ENCODE measurements around the gene USP31. TPM values are rescaled to one million over a fixed set of nuclear protein-coding genes. Genes with fewer than 3 reads are reported as not detected.

The USP31 gene
- total RNA-seq, 5 donors from 2014 or later (not counting 1 experiment from before 2014, with no cell fraction given) = 4.1 to 6.4 (median 5.6) TPM

DNA sequence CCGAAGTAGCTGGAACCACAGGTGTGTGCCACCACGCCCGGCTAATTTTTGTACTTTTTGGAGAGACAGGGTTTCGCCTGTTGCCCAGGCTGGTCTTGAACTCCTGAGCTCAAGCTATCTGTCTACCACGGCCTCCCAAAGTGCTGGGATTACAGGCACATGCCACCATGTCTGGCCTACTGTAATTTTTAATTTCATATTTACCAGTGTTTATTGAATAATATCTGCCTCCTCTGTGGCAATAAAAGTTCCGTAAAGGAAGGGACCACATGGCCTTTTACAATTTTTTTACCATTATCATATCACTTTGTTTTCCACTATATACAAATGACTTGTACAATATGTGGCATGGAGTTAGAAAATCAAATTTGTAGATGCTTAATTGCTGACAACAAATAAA is 7.8 kb downstream of the USP31 start:
- Mint-ChIP-seq H3K9me3 (peaks cover 4 to 18% (median 8%) of the 10 kb centered on the region in 3 donors), H3K27me3 (no peaks in the 10 kb centered on the region), H3K27ac (no peak overlapping the region), H3K4me3 (no peak overlapping the region), H3K36me3 (peaks cover 13% of the 10 kb centered on the region), H3K4me1 (peaks cover 7 to 10% (median 7%) of the 10 kb centered on the region in 3 donors)
- Histone ChIP-seq H3K9me3 (no peaks in the 10 kb centered on the region), H3K4me1 (ENCODE audit: control insufficient read depth in 1 of 2, extremely low read depth in 1 of 2, insufficient read depth in 2 of 2, low read length in 2 of 2) (no peaks in the 10 kb centered on the region), H3K4me3 (ENCODE audit: control insufficient read depth in 1 of 2, extremely low read depth in 1 of 2, low read length in 1 of 2) (no peak overlapping the region), H3K27me3 (replicated peaks in 1 of 2; ENCODE audit: control insufficient read depth in 2 of 2, extremely low read depth in 1 of 2, insufficient read depth in 2 of 2, low read length in 1 of 2) (no peaks in the 10 kb centered on the region), H3K27ac (ENCODE audit: low read length) (no peak overlapping the region), H3K36me3 (ENCODE audit: control insufficient read depth in 2 of 2, extremely low read depth in 1 of 2, insufficient read depth in 1 of 2, low read length in 1 of 2) (no peaks in the 10 kb centered on the region)
- POLR2A ChIA-PET = no interaction called here
- CTCF ChIA-PET = no interaction called here
- ATAC-seq (replicated peaks in 1 of 4) (no peak), DNase-seq (no peak)
- WGBS (ENCODE audit: insufficient coverage) = 92% methylated on average over 4 of the region's 6 CpGs

DNA sequence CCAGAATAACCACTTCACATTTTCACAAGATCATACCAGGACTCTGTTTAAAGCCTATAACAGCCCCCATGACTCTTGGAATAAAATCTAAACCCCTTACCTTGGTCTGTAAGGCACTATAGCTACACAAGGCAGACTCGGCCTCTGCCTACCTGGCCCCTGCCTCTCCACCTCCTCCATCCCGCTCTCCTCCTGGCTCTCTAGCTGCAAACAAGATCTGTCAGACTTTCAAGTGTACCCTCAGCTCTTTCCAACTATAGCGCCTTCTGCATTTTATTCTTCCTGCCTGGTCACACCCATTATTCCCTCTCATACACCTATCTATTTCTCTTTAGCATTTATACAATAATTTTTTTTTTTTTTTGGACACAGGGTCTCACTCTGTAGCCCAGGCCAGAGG is 8.2 kb downstream of the USP31 start:
- no peaks in the 10 kb centered on the region for H3K9me3 ChIP-seq
- H3K27me3 Mint-ChIP-seq = no peaks in the 10 kb centered on the region
- H3K4me3 Mint-ChIP-seq = no peak overlapping the region
- no peaks in the 10 kb centered on the region for H3K4me1 ChIP-seq (ENCODE audit: control insufficient read depth in 1 of 2, extremely low read depth in 1 of 2, insufficient read depth in 2 of 2, low read length in 2 of 2)
- no peak for ATAC-seq (replicated peaks in 1 of 4)
- H3K27ac ChIP-seq (ENCODE audit: low read length) = no peak overlapping the region
- H3K36me3 Mint-ChIP-seq = peaks cover 15% of the 10 kb centered on the region
- peaks cover 4 to 19% (median 8%) of the 10 kb centered on the region in 3 donors for H3K9me3 Mint-ChIP-seq
- no peak overlapping the region for H3K27ac Mint-ChIP-seq
- POLR2A ChIA-PET = no interaction called here
- 95% methylated on average over 3 of the region's 3 CpGs for WGBS (ENCODE audit: insufficient coverage)
- H3K27me3 ChIP-seq (replicated peaks in 1 of 2; ENCODE audit: control insufficient read depth in 2 of 2, extremely low read depth in 1 of 2, insufficient read depth in 2 of 2, low read length in 1 of 2) = no peaks in the 10 kb centered on the region
- peaks cover 7 to 10% (median 7%) of the 10 kb centered on the region in 3 donors for H3K4me1 Mint-ChIP-seq
- H3K36me3 ChIP-seq (ENCODE audit: control insufficient read depth in 2 of 2, extremely low read depth in 1 of 2, insufficient read depth in 1 of 2, low read length in 1 of 2) = no peaks in the 10 kb centered on the region
- DNase-seq = no peak
- CTCF ChIA-PET = no interaction called here
- no peak overlapping the region for H3K4me3 ChIP-seq (ENCODE audit: control insufficient read depth in 1 of 2, extremely low read depth in 1 of 2, low read length in 1 of 2)

DNA sequence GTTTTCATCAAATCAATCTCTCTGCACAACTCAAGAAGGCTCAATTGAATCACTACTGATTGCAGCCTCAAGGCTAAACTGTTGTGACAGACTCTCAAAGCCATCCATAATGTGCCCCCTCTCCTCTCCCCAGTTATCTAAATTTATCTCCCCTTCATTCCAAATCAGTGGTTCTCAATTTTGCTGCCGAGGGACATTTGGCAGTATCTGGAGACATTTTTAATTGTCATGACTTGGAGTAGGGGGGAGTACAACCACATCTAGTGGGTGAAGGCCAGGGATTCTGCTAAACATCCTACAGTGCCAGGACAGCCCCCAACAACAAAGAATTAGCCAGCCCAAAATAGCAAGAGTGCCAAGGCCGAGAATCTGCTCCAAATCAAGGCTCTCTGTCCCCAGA is 9.1 kb downstream of the USP31 start:
- ChIA-PET CTCF (no interaction called here), POLR2A (no interaction called here)
- WGBS (ENCODE audit: insufficient coverage) = 100% methylated on average over 1 of the region's 2 CpGs
- Histone ChIP-seq H3K36me3 (ENCODE audit: control insufficient read depth in 2 of 2, extremely low read depth in 1 of 2, insufficient read depth in 1 of 2, low read length in 1 of 2) (no peaks in the 10 kb centered on the region), H3K4me1 (ENCODE audit: control insufficient read depth in 1 of 2, extremely low read depth in 1 of 2, insufficient read depth in 2 of 2, low read length in 2 of 2) (no peaks in the 10 kb centered on the region), H3K4me3 (ENCODE audit: control insufficient read depth in 1 of 2, extremely low read depth in 1 of 2, low read length in 1 of 2) (no peak overlapping the region), H3K27me3 (replicated peaks in 1 of 2; ENCODE audit: control insufficient read depth in 2 of 2, extremely low read depth in 1 of 2, insufficient read depth in 2 of 2, low read length in 1 of 2) (no peaks in the 10 kb centered on the region), H3K9me3 (no peaks in the 10 kb centered on the region), H3K27ac (ENCODE audit: low read length) (no peak overlapping the region)
- no peak for ATAC-seq (replicated peaks in 1 of 4)
- Mint-ChIP-seq H3K36me3 (peaks cover 20% of the 10 kb centered on the region), H3K4me3 (no peak overlapping the region), H3K27me3 (no peaks in the 10 kb centered on the region), H3K9me3 (peaks cover 4 to 23% (median 8%) of the 10 kb centered on the region in 3 donors), H3K4me1 (peaks cover 4 to 5% (median 4%) of the 10 kb centered on the region in 3 donors), H3K27ac (no peak overlapping the region)
- no peak for DNase-seq

DNA sequence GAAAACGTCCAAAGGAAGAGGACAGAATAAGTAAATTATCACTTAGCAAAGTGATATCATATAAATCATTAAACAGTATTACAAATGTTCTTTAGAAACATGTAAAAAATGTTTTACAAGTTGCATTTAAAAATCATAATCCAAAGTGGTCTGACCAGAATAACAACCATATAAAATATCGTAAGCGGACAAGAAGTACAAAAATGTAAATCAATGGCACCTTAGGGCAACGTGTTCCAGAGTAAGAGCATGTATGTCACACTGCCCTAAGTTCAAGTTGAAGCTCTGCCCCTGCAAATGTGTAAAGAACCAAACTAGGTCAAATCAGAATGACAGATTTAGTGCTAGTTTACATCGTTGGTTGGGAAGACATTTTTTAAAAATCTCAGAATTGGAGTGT is 11.4 kb downstream of the USP31 start:
- ATAC-seq (replicated peaks in 1 of 4) (no peak), DNase-seq (no peak)
- CTCF ChIA-PET = no interaction called here
- POLR2A ChIA-PET = no interaction called here
- H3K36me3 ChIP-seq (ENCODE audit: control insufficient read depth in 2 of 2, extremely low read depth in 1 of 2, insufficient read depth in 1 of 2, low read length in 1 of 2) = no peaks in the 10 kb centered on the region
- no peaks in the 10 kb centered on the region for H3K9me3 ChIP-seq
- H3K27me3 ChIP-seq (replicated peaks in 1 of 2; ENCODE audit: control insufficient read depth in 2 of 2, extremely low read depth in 1 of 2, insufficient read depth in 2 of 2, low read length in 1 of 2) = no peaks in the 10 kb centered on the region
- Mint-ChIP-seq H3K27ac (no peak overlapping the region), H3K4me1 (peaks cover under 1 to 5% (median under 1%) of the 10 kb centered on the region in 3 donors), H3K27me3 (no peaks in the 10 kb centered on the region), H3K36me3 (peaks cover 20% of the 10 kb centered on the region), H3K4me3 (no peak overlapping the region), H3K9me3 (peaks cover 4 to 23% (median 8%) of the 10 kb centered on the region in 3 donors)
- no peak overlapping the region for H3K4me3 ChIP-seq (ENCODE audit: control insufficient read depth in 1 of 2, extremely low read depth in 1 of 2, low read length in 1 of 2)
- no peaks in the 10 kb centered on the region for H3K4me1 ChIP-seq (ENCODE audit: control insufficient read depth in 1 of 2, extremely low read depth in 1 of 2, insufficient read depth in 2 of 2, low read length in 2 of 2)
- H3K27ac ChIP-seq (ENCODE audit: low read length) = no peak overlapping the region
- 89% methylated on average over 3 of the region's 5 CpGs for WGBS (ENCODE audit: insufficient coverage)

DNA sequence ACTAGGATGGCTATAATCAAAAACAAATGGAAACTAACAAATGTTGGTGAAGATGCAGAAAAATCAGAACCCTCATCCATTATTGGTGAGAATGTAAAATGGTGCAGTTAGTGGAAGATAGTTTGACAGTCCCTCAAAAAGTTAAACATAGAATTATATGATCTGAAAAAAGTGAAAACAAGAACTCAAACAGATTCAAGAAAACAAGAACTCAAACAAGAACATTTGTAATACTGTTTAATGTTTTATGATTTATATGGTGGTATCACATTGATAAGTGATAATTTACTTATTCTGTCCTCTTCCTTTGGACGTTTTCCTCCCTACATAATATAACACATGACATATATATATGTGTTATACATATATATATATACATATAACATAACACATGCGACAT is 12.0 kb downstream of the USP31 start:
- ChIA-PET CTCF (no interaction called here), POLR2A (no interaction called here)
- H3K4me1 ChIP-seq (ENCODE audit: control insufficient read depth in 1 of 2, extremely low read depth in 1 of 2, insufficient read depth in 2 of 2, low read length in 2 of 2) = no peaks in the 10 kb centered on the region
- no peak for DNase-seq
- no peaks in the 10 kb centered on the region for H3K9me3 ChIP-seq
- ATAC-seq (replicated peaks in 1 of 4) = no peak
- H3K27me3 ChIP-seq (replicated peaks in 1 of 2; ENCODE audit: control insufficient read depth in 2 of 2, extremely low read depth in 1 of 2, insufficient read depth in 2 of 2, low read length in 1 of 2) = no peaks in the 10 kb centered on the region
- no CpG with 5 or more reads among the region's 2 CpGs for WGBS (ENCODE audit: insufficient coverage)
- Mint-ChIP-seq H3K4me1 (peaks cover 2 to 9% (median 2%) of the 10 kb centered on the region in 3 donors), H3K27ac (no peak overlapping the region), H3K9me3 (peaks cover 4 to 23% (median 8%) of the 10 kb centered on the region in 3 donors), H3K4me3 (no peak overlapping the region), H3K36me3 (peaks cover 20% of the 10 kb centered on the region), H3K27me3 (no peaks in the 10 kb centered on the region)
- no peaks in the 10 kb centered on the region for H3K36me3 ChIP-seq (ENCODE audit: control insufficient read depth in 2 of 2, extremely low read depth in 1 of 2, insufficient read depth in 1 of 2, low read length in 1 of 2)
- H3K27ac ChIP-seq (ENCODE audit: low read length) = no peak overlapping the region
- H3K4me3 ChIP-seq (ENCODE audit: control insufficient read depth in 1 of 2, extremely low read depth in 1 of 2, low read length in 1 of 2) = no peak overlapping the region

DNA sequence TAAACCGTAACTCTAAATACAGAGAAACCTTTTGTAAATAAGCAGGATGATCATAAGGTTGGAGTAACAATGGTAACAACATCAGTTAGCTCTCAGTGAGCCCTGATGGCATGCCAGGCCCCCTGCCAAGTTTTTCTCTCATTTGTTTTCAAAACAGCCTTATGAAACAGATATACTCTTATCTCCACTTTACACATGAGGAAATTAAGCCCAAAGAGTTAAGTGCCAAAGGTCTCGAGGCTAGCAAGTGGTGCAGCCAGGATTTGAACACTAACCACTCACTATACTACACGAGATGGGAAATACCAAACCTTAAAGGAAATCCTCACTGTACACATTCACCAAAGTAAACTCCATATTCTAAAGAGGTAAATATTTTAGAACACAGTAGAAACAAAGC is 15.0 kb downstream of the USP31 start:
- ATAC-seq (replicated peaks in 1 of 4) (no peak), DNase-seq (no peak)
- Histone ChIP-seq H3K4me3 (ENCODE audit: control insufficient read depth in 1 of 2, extremely low read depth in 1 of 2, low read length in 1 of 2) (no peak overlapping the region), H3K4me1 (ENCODE audit: control insufficient read depth in 1 of 2, extremely low read depth in 1 of 2, insufficient read depth in 2 of 2, low read length in 2 of 2) (no peaks in the 10 kb centered on the region), H3K9me3 (no peaks in the 10 kb centered on the region), H3K27ac (ENCODE audit: low read length) (no peak overlapping the region), H3K27me3 (replicated peaks in 1 of 2; ENCODE audit: control insufficient read depth in 2 of 2, extremely low read depth in 1 of 2, insufficient read depth in 2 of 2, low read length in 1 of 2) (no peaks in the 10 kb centered on the region), H3K36me3 (ENCODE audit: control insufficient read depth in 2 of 2, extremely low read depth in 1 of 2, insufficient read depth in 1 of 2, low read length in 1 of 2) (no peaks in the 10 kb centered on the region)
- ChIA-PET POLR2A (no interaction called here), CTCF (interaction anchor here in 1 of 2 donors (0.6 kb wide), 1 partner anchor 1815 kb away, joined by 3 read pairs; no protein-coding TSS in a partner anchor)
- H3K36me3 Mint-ChIP-seq = peaks cover 20% of the 10 kb centered on the region
- H3K4me1 Mint-ChIP-seq = peaks cover 5 to 15% (median 5%) of the 10 kb centered on the region in 3 donors
- H3K27ac Mint-ChIP-seq = no peak overlapping the region
- H3K4me3 Mint-ChIP-seq = no peak overlapping the region
- no peaks in the 10 kb centered on the region for H3K27me3 Mint-ChIP-seq
- H3K9me3 Mint-ChIP-seq = peaks cover 4 to 23% (median 8%) of the 10 kb centered on the region in 3 donors
- no CpG with 5 or more reads among the region's 3 CpGs for WGBS (ENCODE audit: insufficient coverage)

All from T-cell (primary cell).